GM23338 (cell line): Measurements from ENCODE around the gene STRBP. TPM values are rescaled to one million over a fixed set of nuclear protein-coding genes. Genes with fewer than 3 reads are reported as not detected.

Experiments
- ATAC-seq: fragments of 200-7000 bp; cut with Tn5 transposase; 3 replicates; pipeline ENCODE4 v1.9.1; 2020
- DNase-seq: peaks from one replicate; pipeline ENCODE4 v3.0.0-alpha.2; 2015; ENCODE audit warnings: low spot score
- H2AFZ ChIP-seq: fragments of 200-600 bp; sonication (generic); 2 replicates; pipeline ENCODE4 v1.8.0; 2016; ENCODE audit warnings: antibody characterized with exemption, mild to moderate bottlenecking, moderate library complexity
- H3F3A ChIP-seq: fragments of 200-600 bp; sonication (generic); replicated peaks from 2 replicates; pipeline ENCODE4 v1.8.0; 2017; ENCODE audit warnings: antibody characterized with exemption, mixed run types, low read depth
- H3K27ac ChIP-seq: fragments of 200-600 bp; sonication (generic); 2 replicates; pipeline ENCODE4 v1.6.1; 2016; ENCODE audit warnings: low read depth
- H3K27me3 ChIP-seq: fragments of 200-600 bp; sonication (generic); 2 replicates; pipeline ENCODE4 v1.8.0; 2016; ENCODE audit warnings: mild to moderate bottlenecking, mixed run types, moderate library complexity; ENCODE audit not compliant: insufficient read depth
- H3K36me3 ChIP-seq: fragments of 200-600 bp; sonication (generic); 2 replicates; pipeline ENCODE4 v1.8.0; 2016; ENCODE audit warnings: mild to moderate bottlenecking; ENCODE audit not compliant: insufficient read depth
- H3K4me1 ChIP-seq: fragments of 200-600 bp; sonication (generic); 2 replicates; pipeline ENCODE4 v1.8.0; 2016; ENCODE audit warnings: mild to moderate bottlenecking, moderate library complexity; ENCODE audit not compliant: insufficient read depth
- H3K4me2 ChIP-seq: fragments of 200-600 bp; sonication (generic); 2 replicates; pipeline ENCODE4 v1.7.1; 2017; ENCODE audit warnings: mixed run types
- H3K4me3 ChIP-seq: fragments of 200-600 bp; sonication (generic); 2 replicates; pipeline ENCODE4 v1.6.1; 2016; ENCODE audit warnings: mixed run types
- H3K79me2 ChIP-seq: fragments of 200-600 bp; sonication (generic); replicated peaks from 2 replicates; pipeline ENCODE4 v1.8.0; 2017; ENCODE audit warnings: mild to moderate bottlenecking; ENCODE audit not compliant: insufficient read depth
- H3K9me2 ChIP-seq: fragments of 200-600 bp; sonication (generic); 2 replicates; pipeline ENCODE4 v1.8.0; 2017; ENCODE audit not compliant: insufficient read depth
- H4K20me1 ChIP-seq: fragments of 200-600 bp; sonication (generic); replicated peaks from 2 replicates; pipeline ENCODE4 v1.8.0; 2017; ENCODE audit warnings: mild to moderate bottlenecking; ENCODE audit not compliant: insufficient read depth
- H3K27ac Mint-ChIP-seq: 2 replicates; pipeline ENCODE4 v1.8.0; 2020; ENCODE audit warnings: inconsistent platforms, mild to moderate bottlenecking, moderate library complexity, mixed read lengths
- H3K27me3 Mint-ChIP-seq: 3 replicates; pipeline ENCODE4 v1.8.0; 2022; ENCODE audit warnings: low read depth, mild to moderate bottlenecking, moderate library complexity, mixed read lengths, inconsistent platforms; ENCODE audit not compliant: insufficient read depth, poor library complexity
- H3K36me3 Mint-ChIP-seq: 3 replicates; pipeline ENCODE4 v1.8.0; 2021; ENCODE audit warnings: low read depth, mild to moderate bottlenecking, inconsistent platforms, moderate library complexity, mixed read lengths
- H3K4me1 Mint-ChIP-seq: 3 replicates; pipeline ENCODE4 v1.8.0; 2020; ENCODE audit warnings: mild to moderate bottlenecking, inconsistent platforms, mixed read lengths
- H3K4me3 Mint-ChIP-seq: 3 replicates; pipeline ENCODE4 v1.8.0; 2021; ENCODE audit warnings: moderate library complexity, mild to moderate bottlenecking, inconsistent platforms, mixed read lengths
- H3K9me3 Mint-ChIP-seq: 3 replicates; pipeline ENCODE4 v1.8.0; 2020; ENCODE audit warnings: moderate library complexity, mild to moderate bottlenecking, inconsistent platforms, mixed read lengths
- CREB1 ChIP-seq: fragments of 250-450 bp; sonication (Bioruptor Pico); IDR thresholded peaks from 2 replicates; pipeline ENCODE4 v1.5.0; 2020; ENCODE audit warnings: low read depth, mild to moderate bottlenecking, moderate library complexity
- CTCF ChIP-seq, 2 experiments: fragments of 200-600 bp in 1 of 2; sonication (generic) in 1 of 2; conservative IDR thresholded peaks; 2 replicates each; pipeline versions ENCODE4 v1.5.1 to v1.6.1; 2016 to 2017; ENCODE audit warnings: antibody characterized with exemption in 2 of 2, low read depth in 2 of 2, mild to moderate bottlenecking in 2 of 2, moderate library complexity in 1 of 2
- ETS1 ChIP-seq: IDR thresholded peaks from 2 replicates; pipeline ENCODE4 v1.6.1; 2016; ENCODE audit warnings: antibody characterized with exemption
- EZH2 ChIP-seq: fragments of 200-600 bp; sonication (generic); IDR thresholded peaks from one replicate; pipeline ENCODE4 v1.8.0; 2017; ENCODE audit warnings: antibody characterized with exemption, mild to moderate bottlenecking, low read depth; ENCODE audit not compliant: unreplicated experiment
- EZH2phosphoT487 ChIP-seq: fragments of 200-600 bp; sonication (generic); IDR thresholded peaks from one replicate; pipeline ENCODE4 v1.8.1; 2018; ENCODE audit warnings: antibody characterized with exemption; ENCODE audit not compliant: unreplicated experiment
- JUNB ChIP-seq: IDR thresholded peaks from one replicate; pipeline ENCODE4 v1.6.1; 2016; ENCODE audit warnings: antibody characterized with exemption; ENCODE audit not compliant: unreplicated experiment
- NANOG ChIP-seq: IDR thresholded peaks from 2 replicates; pipeline ENCODE4 v1.6.1; 2016; ENCODE audit warnings: antibody characterized with exemption, borderline replicate concordance
- POLR2AphosphoS5 ChIP-seq: IDR thresholded peaks from 2 replicates; pipeline ENCODE4 v1.6.1; 2016; ENCODE audit warnings: antibody characterized with exemption, low read depth
- REST ChIP-seq: IDR thresholded peaks from one replicate; pipeline ENCODE4 v1.6.1; 2018; ENCODE audit warnings: antibody characterized with exemption; ENCODE audit not compliant: unreplicated experiment
- STAT1 ChIP-seq: IDR thresholded peaks from one replicate; pipeline ENCODE4 v1.6.1; 2016; ENCODE audit warnings: antibody characterized with exemption; ENCODE audit not compliant: unreplicated experiment
- ZNF114 ChIP-seq: fragments of 250-450 bp; sonication (Bioruptor Pico); IDR thresholded peaks from 2 replicates; pipeline ENCODE4 v1.5.0; 2020; ENCODE audit warnings: mild to moderate bottlenecking, moderate library complexity
- ZNF331 ChIP-seq: fragments of 250-450 bp; sonication (Bioruptor Pico); IDR thresholded peaks from 2 replicates; pipeline ENCODE4 v1.5.0; 2020; ENCODE audit warnings: low read depth, mild to moderate bottlenecking, moderate library complexity
- polyA plus RNA-seq: library from polyadenylated mRNA; unstranded; fragments of >200 nt; fragmentation: Nextera tagmentation; extraction: Ambion mirVana; gene quantifications from 2 replicates; pipeline ENCODE4 v1.2.1, GENCODE V29; 2016
- total RNA-seq: library from RNA; depleted of rRNA; stranded (reverse); fragments of >200 nt; shearing (Covaris generic); gene quantifications from 2 replicates; pipeline ENCODE4 v1.2.3, GENCODE V29; 2014

The STRBP gene
- total and polyA plus RNA-seq, 2 experiments from 2014 or later = 80.5 to 116 TPM

GRCh38 chr9:123234853-123235252 is 33.5 kb downstream of the STRBP start (continued):
- no peak for TF ChIP-seq CTCF (conservative IDR thresholded peaks at IDR 0.05; ENCODE audit: low read depth in 2 of 2)
- TF ChIP-seq EZH2 = no peak

- peak; percentile 83 for ATAC-seq
- Mint-ChIP-seq H3K4me1 (peaks cover 16% of the 10 kb centered on the region), H3K27ac (peak overlapping the region; percentile 32; the same call in 1 of the 2 replicates), H3K36me3 (peaks cover 5% of the 10 kb centered on the region; the same call in 2 of the 3 replicates), H3K4me3 (no peak overlapping the region), H3K27me3 (peaks cover 2% of the 10 kb centered on the region), H3K9me3 (no peaks in the 10 kb centered on the region)
- Histone ChIP-seq H2AFZ (no peak overlapping the region), H3F3A (no peaks in the 10 kb centered on the region), H3K36me3 (no peaks in the 10 kb centered on the region), H3K9me2 (no peaks in the 10 kb centered on the region), H3K27me3 (no peaks in the 10 kb centered on the region), H4K20me1 (peaks cover 23% of the 10 kb centered on the region), H3K4me1 (peaks cover 7% of the 10 kb centered on the region; the same call in 1 of the 2 replicates), H3K27ac (peak overlapping the region; percentile 1), H3K4me3 (no peak overlapping the region), H3K79me2 (peaks cover 91% of the 10 kb centered on the region), H3K4me2 (0 out of 2 replicates have a peak overlapping the region, but pooled peaks have one; percentile 3)
- DNase-seq = peak; percentile 53
- TF ChIP-seq EZH2 (no peak), REST (no peak), ZNF114 (CRISPR knock-in tag) (no peak), POLR2AphosphoS5 (no peak)
Measured at GRCh38 chr9:123232332-123232731, 36.1 kb downstream of the STRBP start.

- peaks cover 17% of the 10 kb centered on the region for H3K4me1 Mint-ChIP-seq
- Histone ChIP-seq H3K4me2 (no peak overlapping the region), H3K27ac (peak overlapping the region; percentile 1), H4K20me1 (peaks cover 17% of the 10 kb centered on the region), H2AFZ (no peak overlapping the region), H3K36me3 (no peaks in the 10 kb centered on the region), H3K9me2 (no peaks in the 10 kb centered on the region), H3K4me3 (no peak overlapping the region), H3K4me1 (peaks cover 7% of the 10 kb centered on the region; the same call in 1 of the 2 replicates), H3K27me3 (no peaks in the 10 kb centered on the region), H3K79me2 (peaks cover 88% of the 10 kb centered on the region), H3F3A (no peaks in the 10 kb centered on the region)
- no peaks in the 10 kb centered on the region for H3K9me3 Mint-ChIP-seq
- ATAC-seq (no peak), DNase-seq (no peak)
- no peaks in the 10 kb centered on the region for H3K27me3 Mint-ChIP-seq
- H3K4me3 Mint-ChIP-seq = no peak overlapping the region
- no peaks in the 10 kb centered on the region; the same call in 2 of the 3 replicates for H3K36me3 Mint-ChIP-seq
- peak overlapping the region; percentile 3 for H3K27ac Mint-ChIP-seq
- TF ChIP-seq CREB1 (no peak), EZH2phosphoT487 (no peak), ZNF114 (CRISPR knock-in tag) (no peak), NANOG (no peak), STAT1 (no peak), ETS1 (no peak), JUNB (no peak), REST (no peak), ZNF331 (CRISPR knock-in tag) (no peak), EZH2 (no peak), POLR2AphosphoS5 (no peak)
Measured at GRCh38 chr9:123231421-123231820, 37.0 kb downstream of the STRBP start.
